T1000 (cell line): Measurements from ENCODE around the gene OSGIN1.

Experiments
- DNase-seq: peaks from one replicate; lab custom pipeline; 2025; ENCODE audit warnings: mixed read lengths; lab: John Stamatoyannopoulos, UW

Gene OSGIN1

DNA sequence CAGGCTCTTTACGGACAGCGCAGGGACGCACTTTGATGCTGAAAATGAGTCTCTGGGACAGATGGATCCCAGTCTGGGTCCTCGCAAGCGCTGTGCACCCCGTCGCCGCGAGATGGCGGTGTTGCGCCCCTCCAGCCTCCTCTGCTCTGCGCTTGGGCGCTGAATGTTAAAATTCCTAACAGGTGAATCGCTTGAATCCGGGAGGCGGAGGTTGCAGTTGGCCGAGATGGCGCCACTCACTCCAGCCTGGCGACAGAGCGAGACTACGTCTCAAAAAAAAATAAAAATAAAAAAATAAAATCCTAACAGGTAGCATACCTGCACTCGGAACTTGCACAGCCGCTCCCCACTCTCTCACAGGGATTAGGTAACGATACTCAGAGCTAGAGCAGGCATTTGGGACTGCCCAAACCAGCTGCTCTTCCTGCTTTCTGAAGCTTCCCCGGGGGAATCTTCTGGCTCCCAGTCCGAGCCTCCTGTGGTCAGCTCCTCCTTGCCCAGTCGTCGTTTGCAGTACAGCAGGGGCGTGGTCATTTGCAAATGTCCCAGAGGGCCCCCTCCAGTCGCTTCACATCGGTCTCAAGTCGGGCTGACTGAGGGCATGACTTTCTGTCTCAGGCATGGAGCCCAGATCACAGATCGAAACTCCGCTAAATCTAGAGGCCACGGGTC is 26.2 kb upstream of the OSGIN1 start:
- peak; percentile 69 for DNase-seq

GRCh38 chr16:83928341-83929055 is 24.5 kb upstream of the OSGIN1 start:
- no peak for DNase-seq

DNA sequence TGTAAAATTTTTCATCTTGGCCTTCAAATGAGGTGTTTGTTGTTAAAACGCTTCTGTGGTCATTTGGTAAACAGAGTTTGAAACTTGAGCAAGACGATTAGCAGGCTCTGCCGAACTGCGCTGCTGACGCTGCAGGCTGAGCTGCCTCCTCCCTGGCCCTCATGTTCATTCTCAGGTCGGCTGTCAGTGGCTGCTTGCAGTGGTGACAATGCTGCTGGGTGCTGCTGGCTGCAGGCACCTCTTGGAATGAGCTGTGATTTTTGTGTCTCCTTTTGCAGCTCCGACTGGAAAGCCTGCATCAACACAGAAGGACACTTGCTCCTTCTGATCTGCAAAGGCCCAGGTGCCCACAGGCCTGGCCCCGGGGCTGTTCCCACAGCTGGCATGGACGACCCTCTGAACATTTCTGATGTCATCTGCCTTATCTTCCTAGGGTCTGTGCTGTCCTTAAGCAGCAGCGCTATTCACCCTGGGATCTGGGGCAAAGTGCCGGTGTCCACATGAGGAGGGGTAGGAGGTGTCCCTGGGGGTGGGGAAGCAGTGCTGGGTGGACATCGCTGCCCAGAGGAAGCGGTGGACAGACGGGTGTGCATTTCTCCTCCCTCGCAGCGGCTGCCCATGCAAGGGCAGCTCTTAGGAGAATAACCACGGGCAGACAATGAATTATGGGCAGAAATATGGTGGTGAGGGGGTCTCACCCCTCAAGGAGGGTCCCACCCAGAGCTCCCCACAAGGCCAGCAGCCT is 23.1 kb upstream of the OSGIN1 start:
- no peak for DNase-seq

- no peak for DNase-seq
These were observed 22.1 kb upstream of the OSGIN1 start for GRCh38 chr16:83930730-83931500.

- no peak for DNase-seq
These were observed 21.5 kb upstream of the OSGIN1 start for GRCh38 chr16:83931556-83931955.

DNA sequence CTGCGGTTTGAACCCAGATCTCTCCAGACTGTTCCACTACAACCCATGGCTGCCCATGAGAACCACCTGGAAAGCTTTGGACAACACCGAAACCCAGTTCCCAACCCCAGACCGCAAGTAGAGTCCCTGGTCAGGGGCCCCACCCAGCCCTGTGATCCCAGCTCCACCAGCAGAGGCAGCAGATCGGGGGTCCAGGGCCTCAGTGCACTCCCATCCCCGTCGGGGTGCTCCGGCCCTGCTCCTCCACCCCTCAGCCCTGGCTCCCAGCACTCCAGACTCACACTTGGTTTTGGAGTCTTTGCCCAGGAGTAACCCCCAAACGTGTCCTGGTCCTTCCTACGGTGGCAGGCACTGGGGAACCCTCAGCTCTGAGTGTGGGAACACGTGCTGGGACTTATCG is 20.7 kb upstream of the OSGIN1 start:
- DNase-seq: no peak

GRCh38 chr16:83932955-83933673 is 19.9 kb upstream of the OSGIN1 start:
- DNase-seq: no peak

GRCh38 chr16:83933885-83934683 is 19.0 kb upstream of the OSGIN1 start:
- DNase-seq: no peak

DNA sequence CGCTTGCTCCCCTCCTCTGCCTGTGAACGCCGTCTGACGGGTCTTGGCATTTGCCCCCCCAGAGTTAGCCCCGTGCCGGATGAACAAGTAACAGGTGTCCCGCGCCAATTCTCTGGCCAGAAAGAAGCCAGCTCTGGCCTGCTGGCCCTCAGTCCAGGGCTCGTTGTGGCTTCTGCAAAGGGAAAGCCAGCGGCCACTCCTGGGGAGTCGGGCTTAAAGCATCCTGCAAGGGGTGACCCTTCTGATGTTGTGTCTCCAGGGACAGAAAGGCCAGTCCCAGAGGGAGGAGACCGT is 18.4 kb upstream of the OSGIN1 start:
- no peak for DNase-seq

- no peak for DNase-seq
These were observed 17.8 kb upstream of the OSGIN1 start for GRCh38 chr16:83935005-83935857.

GRCh38 chr16:83935858-83936255 is 17.2 kb upstream of the OSGIN1 start:
- DNase-seq: no peak

- no peak for DNase-seq
These were observed 16.4 kb upstream of the OSGIN1 start for GRCh38 chr16:83936581-83937165.

DNA sequence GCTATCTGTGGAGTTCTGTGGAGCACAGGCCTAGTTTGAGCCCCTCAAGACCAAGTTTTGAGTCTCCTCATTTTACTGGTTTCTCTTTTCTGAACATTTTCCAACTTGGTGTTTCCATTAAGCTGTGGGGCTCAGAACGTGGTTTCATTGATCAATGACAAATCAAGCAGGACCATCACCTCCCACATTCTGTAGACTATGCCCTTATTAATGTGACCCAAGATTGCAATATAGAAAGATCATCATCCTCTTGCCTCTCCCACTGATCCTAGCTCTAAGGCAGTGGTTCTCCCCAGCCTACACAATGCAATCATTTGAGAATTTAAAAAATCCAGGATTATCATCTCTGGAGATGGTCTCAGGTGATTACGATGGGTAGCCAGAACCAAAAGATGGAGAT is 15.8 kb upstream of the OSGIN1 start:
- DNase-seq: no peak

- no peak for DNase-seq
These were observed 14.8 kb upstream of the OSGIN1 start for GRCh38 chr16:83937922-83938885.

GRCh38 chr16:83939266-83939855 is 13.7 kb upstream of the OSGIN1 start:
- no peak for DNase-seq

GRCh38 chr16:83940119-83940518 is 12.9 kb upstream of the OSGIN1 start:
- DNase-seq: no peak

DNA sequence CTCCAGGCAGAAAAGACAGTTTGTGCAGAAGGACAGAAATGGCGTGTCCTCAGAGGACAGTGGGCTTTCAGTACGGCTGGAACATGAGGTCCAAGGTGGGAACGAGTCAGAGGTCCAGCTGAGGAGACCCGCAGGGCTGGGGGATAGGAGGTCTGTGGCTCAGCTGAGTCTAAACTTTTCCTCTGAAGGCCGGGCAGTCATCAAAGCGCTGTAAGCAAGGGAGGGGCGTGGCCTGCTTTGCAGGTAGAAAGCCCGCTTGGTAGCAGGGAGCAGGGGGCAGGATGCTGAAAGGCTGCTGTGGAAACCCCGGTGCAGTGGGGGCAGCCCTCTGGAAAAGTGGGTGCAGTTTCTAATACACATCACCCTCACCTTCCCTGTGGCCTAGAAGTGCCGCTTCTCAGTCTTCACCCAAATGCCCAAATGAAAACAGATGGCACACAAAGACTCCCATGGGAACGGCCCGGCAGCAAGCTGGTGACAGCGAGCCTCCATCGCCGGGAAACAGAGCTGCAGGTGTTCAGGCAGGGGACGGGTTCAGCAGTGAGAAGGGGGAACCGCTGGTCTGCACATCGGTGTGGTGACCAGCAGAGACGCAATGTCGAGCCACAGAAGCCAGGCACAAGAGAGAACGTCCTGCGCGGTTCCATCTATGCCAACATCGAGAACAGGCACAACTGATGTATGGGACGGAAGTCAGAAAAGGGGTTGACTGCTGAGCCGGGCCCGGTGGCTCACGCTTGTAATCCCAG is 12.2 kb upstream of the OSGIN1 start:
- DNase-seq: no peak
